Body of pancreas (tissue), 4 donors: ENCODE measurements around the gene NDST3.

ENCODE experiments used
- CTCF ChIP-seq, 7 experiments: fragments of 450-650 bp in 4 of 7; fragments of 200-600 bp in 3 of 7; sonication (generic) in 3 of 7; IDR thresholded peaks; one replicate each; pipeline ENCODE4 v1.5.1; 2016 to 2019; ENCODE audit warnings: antibody characterized with exemption in 7 of 7
- POLR2A ChIP-seq, 3 donors: fragments of 450-650 bp; IDR thresholded peaks; one replicate each; pipeline ENCODE4 v1.6.1; 2016; ENCODE audit warnings: antibody characterized with exemption in 3 of 3, mild to moderate bottlenecking in 2 of 3

- no peak for TF ChIP-seq CTCF (IDR thresholded peaks at IDR 0.05)
- no peak for TF ChIP-seq POLR2A (IDR thresholded peaks at IDR 0.05)
Observed at GRCh38 chr4:118260309-118260708, 226.0 kb downstream of the NDST3 start.
